H9 (cell line): ENCODE measurements around the gene VCY1B. TPM values are rescaled to one million over a fixed set of nuclear protein-coding genes. Genes with fewer than 3 reads are reported as not detected.
"Not testable (repeated sequence)": the region's sequence is repeated elsewhere in the genome, so short reads cannot be mapped to it uniquely, and the experiment has no call there.

Experiments
- DNase-seq: peaks from one replicate; pipeline ENCODE4 v3.0.0-alpha.2; 2017
- H2AFZ ChIP-seq: one replicate; pipeline ENCODE4 v1.6.1; 2013; ENCODE audit warnings: mild to moderate bottlenecking, low read length, control low read depth, moderate library complexity
- H2AK5ac ChIP-seq: 2 replicates; pipeline ENCODE4 v1.6.1; 2013; ENCODE audit warnings: low read length, control low read depth, mixed read lengths; ENCODE audit not compliant: insufficient read length
- H2BK120ac ChIP-seq: one replicate; pipeline ENCODE4 v1.6.1; 2013; ENCODE audit warnings: low read depth, mild to moderate bottlenecking, low read length, control low read depth, inconsistent platforms; ENCODE audit not compliant: poor library complexity, severe bottlenecking
- H2BK12ac ChIP-seq: 2 replicates; pipeline ENCODE4 v1.6.1; 2013; ENCODE audit warnings: low read length, control low read depth, mixed read lengths, low read depth; ENCODE audit not compliant: insufficient read length
- H2BK15ac ChIP-seq: 2 replicates; pipeline ENCODE4 v1.6.1; 2013; ENCODE audit warnings: low read depth, low read length, control low read depth
- H2BK20ac ChIP-seq: one replicate; pipeline ENCODE4 v1.6.1; 2013; ENCODE audit warnings: low read depth, mild to moderate bottlenecking, low read length, control low read depth, inconsistent platforms; ENCODE audit not compliant: poor library complexity, severe bottlenecking
- H2BK5ac ChIP-seq: 2 replicates; pipeline ENCODE4 v1.6.1; 2013; ENCODE audit warnings: low read length, control low read depth, mixed read lengths; ENCODE audit not compliant: insufficient read length
- H3K14ac ChIP-seq: 2 replicates; pipeline ENCODE4 v1.6.1; 2013; ENCODE audit warnings: low read length, control low read depth; ENCODE audit not compliant: insufficient read depth
- H3K18ac ChIP-seq: 2 replicates; pipeline ENCODE4 v1.6.1; 2013; ENCODE audit warnings: low read depth, mild to moderate bottlenecking, mixed read lengths, low read length, control low read depth; ENCODE audit not compliant: insufficient read length
- H3K23ac ChIP-seq: 2 replicates; pipeline ENCODE4 v1.6.1; 2013; ENCODE audit warnings: low read length, control low read depth, mixed read lengths, low read depth; ENCODE audit not compliant: insufficient read length
- H3K23me2 ChIP-seq: 2 replicates; pipeline ENCODE4 v1.6.1; 2013; ENCODE audit warnings: low read depth, mild to moderate bottlenecking, mixed read lengths, low read length, control low read depth; ENCODE audit not compliant: insufficient read length, poor library complexity, severe bottlenecking
- H3K27ac ChIP-seq: 2 replicates; pipeline ENCODE4 v1.5.1; 2013; ENCODE audit warnings: low read length, control low read depth, mixed read lengths, low read depth; ENCODE audit not compliant: insufficient read length
- H3K27me3 ChIP-seq: 2 replicates; pipeline ENCODE4 v1.6.1; 2013; ENCODE audit warnings: low read length, control low read depth, inconsistent platforms; ENCODE audit not compliant: insufficient read depth
- H3K4ac ChIP-seq: 2 replicates; pipeline ENCODE4 v1.6.1; 2013; ENCODE audit warnings: low read depth, mild to moderate bottlenecking, control low read depth, inconsistent platforms, low read length, moderate library complexity
- H3K4me1 ChIP-seq: 2 replicates; pipeline ENCODE4 v1.6.1; 2013; ENCODE audit warnings: low read length, control low read depth, inconsistent platforms; ENCODE audit not compliant: insufficient read depth
- H3K4me2 ChIP-seq: 2 replicates; pipeline ENCODE4 v1.6.1; 2013; ENCODE audit warnings: low read length, control low read depth, mixed read lengths; ENCODE audit not compliant: insufficient read length, insufficient read depth
- H3K56ac ChIP-seq: 2 replicates; pipeline ENCODE4 v1.6.1; 2013; ENCODE audit warnings: low read depth, mild to moderate bottlenecking, mixed read lengths, low read length, control low read depth; ENCODE audit not compliant: insufficient read length
- H3K79me1 ChIP-seq: 2 replicates; pipeline ENCODE4 v1.6.1; 2013; ENCODE audit warnings: low read depth, mild to moderate bottlenecking, moderate library complexity, low read length, control low read depth, inconsistent platforms; ENCODE audit not compliant: insufficient read depth, poor library complexity, severe bottlenecking
- H3K79me2 ChIP-seq: 2 replicates; pipeline ENCODE4 v1.6.1; 2013; ENCODE audit warnings: low read length, control low read depth, inconsistent platforms; ENCODE audit not compliant: insufficient read depth
- H3K9ac ChIP-seq: 2 replicates; pipeline ENCODE4 v1.6.1; 2013; ENCODE audit warnings: low read length, control low read depth, mixed read lengths; ENCODE audit not compliant: insufficient read length; ENCODE audit errors: extremely low read depth
- H3K9me3 ChIP-seq: one replicate; pipeline ENCODE4 v1.6.1; 2013; ENCODE audit warnings: low read depth, low read length, inconsistent platforms; ENCODE audit not compliant: control insufficient read depth
- H3T11ph ChIP-seq: one replicate; pipeline ENCODE4 v1.6.1; 2013; ENCODE audit warnings: mild to moderate bottlenecking, low read length, control low read depth, inconsistent platforms
- H4K20me1 ChIP-seq: one replicate; pipeline ENCODE4 v1.6.1; 2013; ENCODE audit not compliant: control insufficient read depth, insufficient read length, insufficient read depth
- H4K5ac ChIP-seq: 2 replicates; pipeline ENCODE4 v1.6.1; 2013; ENCODE audit warnings: low read depth, mild to moderate bottlenecking, mixed read lengths, low read length, control low read depth; ENCODE audit not compliant: insufficient read length
- H4K8ac ChIP-seq: replicated peaks from 2 replicates; pipeline ENCODE4 v1.6.1; 2013; ENCODE audit warnings: low read length, control low read depth, mixed read lengths, low read depth; ENCODE audit not compliant: insufficient read length
- H4K91ac ChIP-seq: 2 replicates; pipeline ENCODE4 v1.6.1; 2013; ENCODE audit warnings: low read depth, mild to moderate bottlenecking, moderate library complexity, mixed read lengths, low read length, control low read depth; ENCODE audit not compliant: insufficient read length
- H3K27ac Mint-ChIP-seq, 3 experiments: 2 replicates in 2 of 3; 3 replicates in 1 of 3; pipeline ENCODE4 v1.8.0; 2020 to 2021; ENCODE audit warnings: mixed read lengths in 3 of 3, mild to moderate bottlenecking in 1 of 3, moderate library complexity in 1 of 3
- H3K27me3 Mint-ChIP-seq: 2 replicates; pipeline ENCODE4 v1.8.0; 2021; ENCODE audit warnings: low read depth, mild to moderate bottlenecking, moderate library complexity, mixed read lengths
- H3K36me3 Mint-ChIP-seq, 3 experiments: 2 replicates in 2 of 3; 3 replicates in 1 of 3; pipeline ENCODE4 v1.8.0; 2020 to 2021; ENCODE audit warnings: low read depth in 3 of 3, mixed read lengths in 3 of 3; ENCODE audit not compliant: insufficient read depth in 1 of 3
- H3K4me1 Mint-ChIP-seq, 2 experiments: 2 replicates each; pipeline ENCODE4 v1.8.0; 2020; ENCODE audit warnings: mixed read lengths in 2 of 2
- H3K4me3 Mint-ChIP-seq, 2 experiments: 2 replicates in 1 of 2; 3 replicates in 1 of 2; pipeline ENCODE4 v1.8.0; 2020 to 2021; ENCODE audit warnings: mild to moderate bottlenecking in 2 of 2, mixed read lengths in 2 of 2, moderate library complexity in 1 of 2
- H3K9me3 Mint-ChIP-seq, 2 experiments: 2 replicates in 1 of 2; 3 replicates in 1 of 2; pipeline ENCODE4 v1.8.0; 2020; ENCODE audit warnings: mild to moderate bottlenecking in 2 of 2, mixed read lengths in 2 of 2, moderate library complexity in 1 of 2
- WGBS: extraction: QIAGEN DNeasy Blood & Tissue Kit; methylation state at CpG from one replicate; pipeline ENCODE4 v1.1.7; 2013; ENCODE audit warnings: missing lambda C conversion rate, low lambda C conversion rate, mixed read lengths; ENCODE audit not compliant: insufficient read length; ENCODE audit errors: extremely low coverage; 5-methylcytosine and 5-hydroxymethylcytosine counted together
- long read RNA-seq: library from polyadenylated mRNA; unstranded; transcript quantifications from one replicate; pipeline ENCODE4 v2.0.0, GENCODE V29; 2020
- total RNA-seq: library from RNA; stranded (reverse); gene quantifications from 2 replicates; pipeline ENCODE4 v1.2.1, GENCODE V29; 2021

The VCY1B gene
- total RNA-seq: not detected in 2 replicates
- long read RNA-seq: 0 reads

- H3K36me3 Mint-ChIP-seq, H3K4me2 ChIP-seq, H3K23me2 ChIP-seq, H3K4me3 Mint-ChIP-seq, H2BK5ac ChIP-seq, H3K56ac ChIP-seq, H3K79me2 ChIP-seq, H3K23ac ChIP-seq, H4K5ac ChIP-seq, H3K27ac ChIP-seq, H3K14ac ChIP-seq, H2AK5ac ChIP-seq, H2BK12ac ChIP-seq, DNase-seq, H4K91ac ChIP-seq, H3K27me3 ChIP-seq, H3T11ph ChIP-seq, H2AFZ ChIP-seq, H2BK120ac ChIP-seq, H3K9me3 Mint-ChIP-seq, H3K4ac ChIP-seq, H3K27ac Mint-ChIP-seq, H3K79me1 ChIP-seq, H3K9ac ChIP-seq, H4K8ac ChIP-seq, H3K4me1 ChIP-seq, H3K18ac ChIP-seq, H2BK15ac ChIP-seq, H3K4me1 Mint-ChIP-seq, H4K20me1 ChIP-seq, H3K27me3 Mint-ChIP-seq, H3K9me3 ChIP-seq, H2BK20ac ChIP-seq: not testable (repeated sequence)
- no CpG with 5 or more reads among the region's 19 CpGs for WGBS
Observed at GRCh38 chrY:14055927-14056326, at the start of gene VCY1B. Gene VCY1B (plus strand): TSS chrY:14056227. CDS start chrY:14056290, 63 bp downstream.

GRCh38 chrY:14011916-14012315, 44.1 kb upstream of the VCY1B start:
- not testable (repeated sequence) for H2BK5ac ChIP-seq, H3K9me3 Mint-ChIP-seq, H3T11ph ChIP-seq, H3K4me2 ChIP-seq, H3K79me2 ChIP-seq, H2BK120ac ChIP-seq, H4K8ac ChIP-seq, H2AK5ac ChIP-seq, H3K27ac ChIP-seq, DNase-seq, H3K79me1 ChIP-seq, H3K4ac ChIP-seq, H4K5ac ChIP-seq, H3K9me3 ChIP-seq, H3K18ac ChIP-seq, H3K23ac ChIP-seq, H3K23me2 ChIP-seq, H3K14ac ChIP-seq, H2BK15ac ChIP-seq, H2BK12ac ChIP-seq, H3K9ac ChIP-seq, H3K4me1 Mint-ChIP-seq, H3K27me3 Mint-ChIP-seq, H3K36me3 Mint-ChIP-seq, H4K91ac ChIP-seq, H3K4me1 ChIP-seq, H2AFZ ChIP-seq, H3K4me3 Mint-ChIP-seq, H2BK20ac ChIP-seq, H3K27me3 ChIP-seq, H3K27ac Mint-ChIP-seq, H3K56ac ChIP-seq, H4K20me1 ChIP-seq
- no CpG with 5 or more reads among the region's 2 CpGs for WGBS
